ENCODE data around the gene LRCH1. TPM values are rescaled to one million over a fixed set of nuclear protein-coding genes. Genes with fewer than 3 reads are reported as not detected.

LRCH1 gene
- total and polyA plus RNA-seq, 2 of the 4 experiments (the other 2 are of a cell fraction), result 7.0 to 8.8 TPM

DNA sequence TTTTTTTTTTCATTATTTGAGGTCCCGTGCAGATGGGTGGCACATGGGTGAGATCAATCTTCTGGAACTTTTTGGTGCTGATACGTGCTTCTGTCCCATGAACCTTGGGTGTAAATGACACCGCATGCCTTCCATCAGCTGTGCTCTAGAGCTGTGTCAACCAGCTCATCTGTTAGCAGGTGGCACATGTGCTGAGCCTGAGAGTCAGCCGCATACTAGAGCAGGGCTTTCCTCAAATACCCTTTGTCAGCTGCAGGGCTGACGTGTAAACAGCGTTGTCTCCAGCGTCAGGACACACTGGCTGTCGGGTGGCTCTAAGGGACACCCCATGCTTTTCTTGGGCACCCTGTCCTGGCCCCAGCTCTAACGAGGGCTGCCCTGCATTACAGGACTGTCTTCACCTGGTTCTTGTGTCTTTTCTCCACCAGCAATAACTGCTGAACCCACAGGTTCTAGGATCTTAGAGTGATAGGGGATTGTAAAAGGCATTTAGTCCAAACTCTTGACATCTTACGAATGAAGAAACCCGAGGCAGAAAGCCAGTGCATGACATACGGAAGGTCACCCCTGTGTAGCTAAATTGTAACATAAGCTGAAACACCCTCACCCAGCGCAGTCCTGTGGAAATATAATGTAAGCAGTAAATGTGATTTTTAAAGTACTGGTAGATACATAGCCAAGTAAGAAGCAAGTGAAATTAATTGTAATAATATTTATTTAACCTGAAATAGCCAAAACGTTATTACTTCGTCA, 119.5 kb downstream of the LRCH1 start:
- CTCF ChIA-PET, result no interaction called here

More for the DNA sequence above, 119.5 kb downstream of the LRCH1 start:
- BruUV-seq (replicated peaks), result no TSS peak
- TF ChIP-seq NFE2L2 (IDR thresholded peaks at IDR 0.05; ENCODE audit: low read depth, low read length), result no peak
- no peak for TF ChIP-seq RFX5 (IDR thresholded peaks at IDR 0.05; ENCODE audit: low read depth, low read length)
- TF ChIP-seq, protein P1, sequence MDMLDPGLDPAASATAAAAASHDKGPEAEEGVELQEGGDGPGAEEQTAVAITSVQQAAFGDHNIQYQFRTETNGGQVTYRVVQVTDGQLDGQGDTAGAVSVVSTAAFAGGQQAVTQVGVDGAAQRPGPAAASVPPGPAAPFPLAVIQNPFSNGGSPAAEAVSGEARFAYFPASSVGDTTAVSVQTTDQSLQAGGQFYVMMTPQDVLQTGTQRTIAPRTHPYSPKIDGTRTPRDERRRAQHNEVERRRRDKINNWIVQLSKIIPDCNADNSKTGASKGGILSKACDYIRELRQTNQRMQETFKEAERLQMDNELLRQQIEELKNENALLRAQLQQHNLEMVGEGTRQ (IDR thresholded peaks at IDR 0.05; ENCODE audit: low read depth, low read length), result no peak
- TF ChIP-seq, protein P2, sequence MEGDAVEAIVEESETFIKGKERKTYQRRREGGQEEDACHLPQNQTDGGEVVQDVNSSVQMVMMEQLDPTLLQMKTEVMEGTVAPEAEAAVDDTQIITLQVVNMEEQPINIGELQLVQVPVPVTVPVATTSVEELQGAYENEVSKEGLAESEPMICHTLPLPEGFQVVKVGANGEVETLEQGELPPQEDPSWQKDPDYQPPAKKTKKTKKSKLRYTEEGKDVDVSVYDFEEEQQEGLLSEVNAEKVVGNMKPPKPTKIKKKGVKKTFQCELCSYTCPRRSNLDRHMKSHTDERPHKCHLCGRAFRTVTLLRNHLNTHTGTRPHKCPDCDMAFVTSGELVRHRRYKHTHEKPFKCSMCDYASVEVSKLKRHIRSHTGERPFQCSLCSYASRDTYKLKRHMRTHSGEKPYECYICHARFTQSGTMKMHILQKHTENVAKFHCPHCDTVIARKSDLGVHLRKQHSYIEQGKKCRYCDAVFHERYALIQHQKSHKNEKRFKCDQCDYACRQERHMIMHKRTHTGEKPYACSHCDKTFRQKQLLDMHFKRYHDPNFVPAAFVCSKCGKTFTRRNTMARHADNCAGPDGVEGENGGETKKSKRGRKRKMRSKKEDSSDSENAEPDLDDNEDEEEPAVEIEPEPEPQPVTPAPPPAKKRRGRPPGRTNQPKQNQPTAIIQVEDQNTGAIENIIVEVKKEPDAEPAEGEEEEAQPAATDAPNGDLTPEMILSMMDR (conservative IDR thresholded peaks at IDR 0.05; ENCODE audit: low read depth, low read length), result no peak
- TF ChIP-seq, protein P3, sequence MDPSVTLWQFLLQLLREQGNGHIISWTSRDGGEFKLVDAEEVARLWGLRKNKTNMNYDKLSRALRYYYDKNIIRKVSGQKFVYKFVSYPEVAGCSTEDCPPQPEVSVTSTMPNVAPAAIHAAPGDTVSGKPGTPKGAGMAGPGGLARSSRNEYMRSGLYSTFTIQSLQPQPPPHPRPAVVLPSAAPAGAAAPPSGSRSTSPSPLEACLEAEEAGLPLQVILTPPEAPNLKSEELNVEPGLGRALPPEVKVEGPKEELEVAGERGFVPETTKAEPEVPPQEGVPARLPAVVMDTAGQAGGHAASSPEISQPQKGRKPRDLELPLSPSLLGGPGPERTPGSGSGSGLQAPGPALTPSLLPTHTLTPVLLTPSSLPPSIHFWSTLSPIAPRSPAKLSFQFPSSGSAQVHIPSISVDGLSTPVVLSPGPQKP (IDR thresholded peaks at IDR 0.05; ENCODE audit: borderline replicate concordance, low read depth, low read length), result no peak
- no peak for TF ChIP-seq POLR2A (IDR thresholded peaks at IDR 0.05; ENCODE audit: low read depth, low read length)
- TF ChIP-seq FOS (IDR thresholded peaks at IDR 0.05; ENCODE audit: low read depth, low read length), result no peak
- no peak for TF ChIP-seq CEBPB (IDR thresholded peaks at IDR 0.05; ENCODE audit: low read depth, low read length)
- TF ChIP-seq MAFK (IDR thresholded peaks at IDR 0.05; ENCODE audit: low read depth, low read length), result no peak
- TF ChIP-seq RAD21 (IDR thresholded peaks at IDR 0.05; ENCODE audit: low read length), result no peak
- WGBS, 2 experiments (ENCODE audit: extremely low coverage in 2 of 2, insufficient read length in 1 of 2), result 93% methylated on average over 4 of the region's 15 CpGs; no CpG with 5 or more reads in 1 of the 2 experiments
- H2BK20ac ChIP-seq (ENCODE audit: low read depth, low read length), result no peak overlapping the region
- H3K9ac ChIP-seq (ENCODE audit: low read depth, low read length), result no peak overlapping the region
- H3K14ac ChIP-seq (replicated peaks; ENCODE audit: low read depth, low read length), result no peak overlapping the region
- no peak overlapping the region for H2AFZ ChIP-seq (replicated peaks; ENCODE audit: low read length, poor library complexity)
- H3K27me3 ChIP-seq (ENCODE audit: control insufficient read depth, insufficient read depth, low read length), result no peaks in the 10 kb centered on the region
- ATAC-seq (ENCODE audit: low read depth) (no peak), DNase-seq (no peak)
- H2AK9ac ChIP-seq (replicated peaks; ENCODE audit: low read depth, low read length, poor library complexity), result no peak overlapping the region
- H3K23ac ChIP-seq (ENCODE audit: low read depth, low read length), result no peak overlapping the region
- dilution Hi-C loops (cut with HindIII; ENCODE audit: low sequenced_read_pairs, unreplicated experiment), result no loop called here
- no peak overlapping the region for H3K4me2 ChIP-seq (ENCODE audit: low read depth, low read length)
- no peak overlapping the region for H3K56ac ChIP-seq (ENCODE audit: extremely low read depth, insufficient read depth, low read length)
- peaks cover 16% of the 10 kb centered on the region for H3K9me1 ChIP-seq (ENCODE audit: insufficient read depth, low read length)
- in situ Hi-C loops (cut with MboI; ENCODE audit: low sequenced_read_pairs), result no loop called here
- H3K4me3 ChIP-seq (ENCODE audit: insufficient read depth, low read depth, low read length), result no peak overlapping the region
- H4K5ac ChIP-seq (ENCODE audit: low read depth, low read length), result no peak overlapping the region
- H3K27ac ChIP-seq (ENCODE audit: insufficient read depth, low read length), result no peak overlapping the region
- no peak overlapping the region for H2BK15ac ChIP-seq (ENCODE audit: low read depth, low read length)
- peaks cover 9% of the 10 kb centered on the region for H3K36me3 ChIP-seq (ENCODE audit: control insufficient read depth, insufficient read depth, low read length)
- H3K79me1 ChIP-seq (ENCODE audit: low read depth in 1 of 2, low read length in 2 of 2), result peaks cover 36 to 67% of the 10 kb centered on the region in 2 experiments
- H4K8ac ChIP-seq (ENCODE audit: low read depth in 2 of 2, low read length in 2 of 2), result no peak overlapping the region
- no peak overlapping the region for H2BK120ac ChIP-seq (ENCODE audit: low read depth, low read length)
- H2AK5ac ChIP-seq (ENCODE audit: low read depth, low read length), result no peak overlapping the region
- no peak overlapping the region for H3K18ac ChIP-seq (ENCODE audit: low read depth, low read length)
- H3K4ac ChIP-seq (ENCODE audit: low read depth, low read length), result no peak overlapping the region
- peaks cover 3% of the 10 kb centered on the region; the same call in 1 of the 2 replicates for H4K20me1 ChIP-seq (ENCODE audit: insufficient read depth, low read length)
- H4K91ac ChIP-seq (ENCODE audit: insufficient read depth, low read depth, low read length), result no peak overlapping the region
- intact Hi-C loops (cut with micrococcal nuclease), result no loop called here
- POLR2A ChIA-PET (ENCODE audit: unreplicated experiment), result no interaction called here
- peaks cover 3% of the 10 kb centered on the region; the same call in 1 of the 2 replicates for H3K4me1 ChIP-seq (ENCODE audit: control insufficient read depth, insufficient read depth, low read length)
- no peaks in the 10 kb centered on the region for H3K9me3 ChIP-seq (ENCODE audit: control insufficient read depth, insufficient read depth, low read length)
- no peak overlapping the region for H2BK5ac ChIP-seq (ENCODE audit: low read depth, low read length, poor library complexity, severe bottlenecking)
